GM12878 (cell line): ENCODE results near the gene EHD4. TPM values are rescaled to one million over a fixed set of nuclear protein-coding genes. Genes with fewer than 3 reads are reported as not detected.

ENCODE experiments used
- ATAC-seq: fragments of 200-7000 bp; cut with Tn5 transposase; 3 replicates; pipeline ENCODE4 v1.9.1; 2020; ENCODE audit warnings: mild to moderate bottlenecking, moderate library complexity
- BruUV-seq: library from RNA; stranded (reverse); fragments of 400-500 nt; replicated peaks from 2 replicates; lab custom pipeline; 2021; lab: Mats Ljungman, UMichigan
- CTCF ChIA-PET: fragments of 300-600 bp; sonication (Branson Sonifier 250); formaldehyde crosslinking; extraction: SDS; loops from one replicate; lab custom pipeline; 2021; ENCODE audit warnings: inconsistent platforms; lab: Yijun Ruan, JAX
- POLR2A ChIA-PET: fragments of 350-600 bp; formaldehyde crosslinking; extraction: SDS; loops from one replicate; lab custom pipeline; 2021; ENCODE audit warnings: inconsistent platforms; lab: Charles Lee
- RAD21 ChIA-PET: fragments of 300-600 bp; sonication (Branson Sonifier 250); formaldehyde crosslinking; loops from one replicate; lab custom pipeline; 2023; ENCODE audit warnings: antibody characterized with exemption; ENCODE audit not compliant: unreplicated experiment; lab: Charles Lee
- SMC1A ChIA-PET: fragments of 300-600 bp; sonication (Branson Sonifier 250); formaldehyde crosslinking; loops from one replicate; lab custom pipeline; 2023; ENCODE audit not compliant: unreplicated experiment, uncharacterized antibody; lab: Charles Lee
- DNase-seq: peaks from one replicate; pipeline ENCODE4 v3.0.0-alpha.2; 2011; ENCODE audit warnings: low read depth, low spot score
- FAIRE-seq: peaks from 3 replicates; lab custom pipeline; 2011; peaks lifted over from hg19 to GRCh38; lab: Jason Lieb, UNC
- H2AFZ ChIP-seq: 2 replicates; pipeline ENCODE4 v1.6.0; 2011; ENCODE audit warnings: low read depth, low read length, control low read depth; ENCODE audit not compliant: control insufficient read depth
- H3K27ac ChIP-seq: 2 replicates; pipeline ENCODE4 v1.5.1; 2011; ENCODE audit warnings: control low read depth; ENCODE audit not compliant: control insufficient read depth, insufficient read depth
- H3K27me3 ChIP-seq, 2 experiments: replicated peaks in 1 of 2; 2 replicates each; pipeline versions ENCODE4 v1.6.0 to v1.6.1; 2011; ENCODE audit warnings: low read length in 1 of 2; ENCODE audit not compliant: control insufficient read depth in 2 of 2, insufficient read depth in 2 of 2
- H3K36me3 ChIP-seq, 2 experiments: 2 replicates each; pipeline ENCODE4 v1.5.1; 2011; ENCODE audit warnings: low read length in 1 of 2; ENCODE audit not compliant: control insufficient read depth in 2 of 2, insufficient read depth in 2 of 2
- H3K4me1 ChIP-seq: 2 replicates; pipeline ENCODE4 v1.6.1; 2011; ENCODE audit warnings: mild to moderate bottlenecking, low read length, moderate library complexity, mixed read lengths; ENCODE audit not compliant: control insufficient read depth, insufficient read depth
- H3K4me2 ChIP-seq: 2 replicates; pipeline ENCODE4 v1.6.0; 2011; ENCODE audit warnings: control low read depth; ENCODE audit not compliant: control insufficient read depth, insufficient read depth
- H3K4me3 ChIP-seq: fragments of 200-600 bp; sonication (generic); 2 replicates; pipeline ENCODE4 v1.5.1; 2016
- H3K79me2 ChIP-seq: 2 replicates; pipeline ENCODE4 v1.6.0; 2011; ENCODE audit warnings: low read length; ENCODE audit not compliant: control insufficient read depth, insufficient read depth
- H3K9ac ChIP-seq: 2 replicates; pipeline ENCODE4 v1.8.0; 2011; ENCODE audit warnings: low read length, control low read depth, mixed read lengths; ENCODE audit not compliant: control insufficient read depth, insufficient read depth
- H3K9me3 ChIP-seq: replicated peaks from 3 replicates; pipeline ENCODE4 v1.5.1; 2011; ENCODE audit warnings: mild to moderate bottlenecking, low read length; ENCODE audit not compliant: control insufficient read depth, insufficient read depth
- H4K20me1 ChIP-seq: 2 replicates; pipeline ENCODE4 v1.6.0; 2011; ENCODE audit not compliant: control insufficient read depth, insufficient read depth
- CTCF ChIP-seq, 3 experiments: IDR thresholded peaks in 2 of 3; conservative IDR thresholded peaks in 1 of 3; 2 replicates each; pipeline ENCODE4 v1.5.1; 2011; ENCODE audit warnings: low read depth in 3 of 3, low read length in 3 of 3, mild to moderate bottlenecking in 3 of 3, control low read depth in 2 of 3, moderate library complexity in 2 of 3, inconsistent platforms in 1 of 3, mixed read lengths in 1 of 3; ENCODE audit not compliant: control insufficient read depth in 2 of 3, insufficient read depth in 1 of 3; ENCODE audit errors: extremely low read depth in 1 of 3
- NR2C1 ChIP-seq: fragments of 450-650 bp; IDR thresholded peaks from 2 replicates; pipeline ENCODE4 v1.6.1; 2017; ENCODE audit warnings: antibody characterized with exemption, mild to moderate bottlenecking, moderate library complexity
- NR2F1 ChIP-seq: fragments of 450-650 bp; conservative IDR thresholded peaks from 2 replicates; pipeline ENCODE4 v1.6.1; 2017; ENCODE audit warnings: mild to moderate bottlenecking
- RELA ChIP-seq: fragments of 450-650 bp; IDR thresholded peaks from 2 replicates; pipeline ENCODE4 v1.8.0; 2014; ENCODE audit warnings: borderline replicate concordance; ENCODE audit not compliant: partially characterized antibody
- SPI1 ChIP-seq: IDR thresholded peaks from 2 replicates; pipeline ENCODE4 v1.6.1; 2011; ENCODE audit warnings: low read depth, mild to moderate bottlenecking, low read length, moderate library complexity, borderline replicate concordance; ENCODE audit not compliant: insufficient read depth
- ZNF622 ChIP-seq: fragments of 450-650 bp; IDR thresholded peaks from 2 replicates; pipeline ENCODE4 v1.6.1; 2017; ENCODE audit warnings: mild to moderate bottlenecking, inconsistent platforms
- WGBS: methylation state at CpG from one replicate; pipeline ENCODE4 v1.1.6; 2016; ENCODE audit warnings: low lambda C conversion rate; ENCODE audit not compliant: insufficient replicate concordance, insufficient coverage; ENCODE audit errors: missing lambda C conversion rate; 5-methylcytosine and 5-hydroxymethylcytosine counted together
- in situ Hi-C: fragments of 300-500 bp; cut with MboI; formaldehyde crosslinking; loops from 9 replicates; pipeline ENCODE4 v1.14.3; 2018; ENCODE audit warnings: mixed read lengths
- intact Hi-C: fragments of 100-400 bp; cut with micrococcal nuclease; formaldehyde crosslinking; loops from one replicate; pipeline ENCODE4 v1.14.2; 2022; ENCODE audit not compliant: unreplicated experiment
- polyA plus RNA-seq, 11 experiments: library from polyadenylated mRNA; depleted of rRNA in 4 of 11; unstranded in 6 of 11; stranded (reverse) in 5 of 11; fragments of >200 nt; fragmentation: Nextera tagmentation in 4 of 11; fragmentation: Illumina TruSeq in 1 of 11; extraction: Ambion mirVana in 4 of 11; extraction: Trizol in 1 of 11; gene quantifications; 1 replicate in 1 of 11; 2 replicates in 10 of 11; pipeline versions ENCODE4 v1.2.1 to v1.2.3, GENCODE V29; 2011 to 2016; ENCODE audit warnings: inconsistent platforms in 2 of 11, missing spikeins in 2 of 11, low read depth in 1 of 11
- total RNA-seq, 4 experiments: library from RNA; depleted of rRNA in 3 of 4; stranded (reverse); fragments of >200 nt in 3 of 4; fragmentation: Illumina TruSeq in 1 of 4; extraction: Trizol in 1 of 4; gene quantifications; 2 replicates each; pipeline versions ENCODE4 v1.2.1 to v1.2.3, GENCODE V29; 2013 to 2021

The EHD4 gene
- total and polyA plus RNA-seq, 10 of the 15 experiments (the other 5 are each of a cell fraction or from before 2014, with no cell fraction given), result 4.2 to 62.9 (median 44.7) TPM

DNA sequence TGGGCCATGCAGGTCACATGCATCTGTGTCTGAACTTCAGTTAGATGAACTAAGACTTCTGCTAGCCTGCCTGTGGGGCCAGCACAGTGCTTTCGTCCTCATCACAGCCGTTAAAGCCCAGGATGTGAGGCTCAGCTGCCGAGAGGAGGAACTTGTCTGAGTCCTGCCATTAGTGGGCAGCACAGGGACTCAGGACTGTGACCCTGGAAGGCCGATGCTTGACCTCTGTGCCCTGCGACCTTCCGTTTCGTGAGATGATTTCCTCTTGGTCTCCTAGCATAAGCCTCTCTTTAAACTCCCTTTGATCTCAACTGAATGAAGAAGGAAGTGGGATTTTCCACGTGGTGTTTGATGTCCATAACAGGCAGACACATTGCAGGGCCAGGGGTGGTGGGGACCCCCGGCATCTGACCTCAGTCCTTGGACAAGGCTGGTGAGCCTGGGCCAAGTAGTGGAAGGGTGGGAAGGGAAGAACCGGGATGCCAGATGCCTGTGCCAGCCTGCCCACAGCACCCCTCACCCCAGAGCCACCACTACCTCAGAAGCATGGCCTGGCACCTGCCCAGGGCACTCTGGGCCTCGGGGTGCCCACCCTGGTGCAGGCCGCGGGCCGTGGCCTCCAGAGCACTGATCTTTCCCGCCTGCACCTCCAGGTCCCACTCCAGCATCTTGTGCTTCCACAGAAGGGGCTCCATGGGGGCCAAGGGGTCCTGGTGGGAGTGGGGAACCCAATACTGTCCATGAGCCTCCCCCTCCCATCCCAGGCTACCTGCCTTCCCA lies 112.1 kb downstream of the EHD4 start:
- ChIA-PET POLR2A (no interaction called here), CTCF (interaction anchor here (1.0 kb wide), 1 partner anchor 45 kb away, joined by 3 read pairs; no protein-coding TSS in a partner anchor), SMC1A (no interaction called here), RAD21 (no interaction called here)
- FAIRE-seq (peak; percentile 64), ATAC-seq (peak; percentile 35), DNase-seq (no peak)
- H3K9me3 ChIP-seq, result no peaks in the 10 kb centered on the region
- in situ Hi-C loops (no loop called here), intact Hi-C loops (no loop called here)
- no peak overlapping the region for H3K27ac ChIP-seq
- H3K36me3 ChIP-seq, result no peaks in the 10 kb centered on the region
- TF ChIP-seq SPI1 (peak; percentile 16; the same call in 1 of the 2 replicates), NR2C1 (0 out of 2 replicates have a peak, but pooled peaks have one; percentile 12), NR2F1 (peak; percentile 55), CTCF (IDR thresholded peaks at IDR 0.05 in 2 of 3, conservative IDR thresholded peaks at IDR 0.05 in 1 of 3; ENCODE audit: control insufficient read depth in 2 of 3, extremely low read depth in 1 of 3, insufficient read depth in 1 of 3, low read depth in 3 of 3, low read length in 3 of 3) (0 out of 6 replicates have a peak, but pooled peaks of 1 of the 3 experiments have one; percentile 1), ZNF622 (no peak), RELA (no peak)
- no peak overlapping the region for H2AFZ ChIP-seq
- no TSS peak for BruUV-seq
- H3K4me3 ChIP-seq, result no peak overlapping the region
- no peaks in the 10 kb centered on the region for H3K79me2 ChIP-seq
- no peaks in the 10 kb centered on the region for H4K20me1 ChIP-seq
- H3K27me3 ChIP-seq, result no peaks in the 10 kb centered on the region; a peak in 1 of 4 replicates
- WGBS, result 19% methylated on average over 15 of the region's 15 CpGs
- no peaks in the 10 kb centered on the region for H3K4me1 ChIP-seq
- no peak overlapping the region for H3K4me2 ChIP-seq
- H3K9ac ChIP-seq, result no peak overlapping the region
